Measurements from ENCODE around the gene WFIKKN2.

Gene WFIKKN2

GRCh38 chr17:50830994-50831393, 4.4 kb upstream of the WFIKKN2 start:
- no peaks in the 10 kb centered on the region for H3K79me2 ChIP-seq (ENCODE audit: insufficient read depth, low read length)
- H4K20me1 ChIP-seq (ENCODE audit: insufficient read depth, low read length), result no peaks in the 10 kb centered on the region
- no peaks in the 10 kb centered on the region; the same call in none of the 2 replicates for H3K27me3 ChIP-seq (ENCODE audit: insufficient read depth, low read length)
- H3F3A ChIP-seq (ENCODE audit: insufficient read depth, low read length), result no peaks in the 10 kb centered on the region
- no peaks in the 10 kb centered on the region for H3K4me1 ChIP-seq (ENCODE audit: insufficient read depth, low read length, severe bottlenecking)
- no peak overlapping the region for H3K27ac ChIP-seq (ENCODE audit: low read depth, low read length, poor library complexity, severe bottlenecking)
- no peaks in the 10 kb centered on the region for H3K36me3 ChIP-seq (ENCODE audit: insufficient read depth, low read length)
- H2AFZ ChIP-seq (ENCODE audit: low read length), result no peak overlapping the region
- H3K9ac ChIP-seq (ENCODE audit: low read length), result no peak overlapping the region
- no peaks in the 10 kb centered on the region for H3K9me2 ChIP-seq (ENCODE audit: low read depth, low read length)
- TF ChIP-seq EZH2 (IDR thresholded peaks at IDR 0.05; ENCODE audit: borderline replicate concordance, low read length), result no peak
- TF ChIP-seq CTCF (IDR thresholded peaks at IDR 0.05; ENCODE audit: low read length), result no peak
- no peak overlapping the region for H3K4me2 ChIP-seq (ENCODE audit: low read length)
- no peaks in the 10 kb centered on the region for H3K9me3 ChIP-seq (ENCODE audit: low read length)
- no peak overlapping the region for H3K4me3 ChIP-seq (ENCODE audit: low read depth, low read length, poor library complexity, severe bottlenecking)

- no peak overlapping the region for H3K27ac ChIP-seq (ENCODE audit: low read depth, low read length, poor library complexity, severe bottlenecking)
- H3K36me3 ChIP-seq (ENCODE audit: insufficient read depth, low read length), result no peaks in the 10 kb centered on the region
- no peak overlapping the region for H3K9ac ChIP-seq (ENCODE audit: low read length)
- H2AFZ ChIP-seq (ENCODE audit: low read length), result no peak overlapping the region
- H3K27me3 ChIP-seq (ENCODE audit: insufficient read depth, low read length), result no peaks in the 10 kb centered on the region; the same call in none of the 2 replicates
- TF ChIP-seq CTCF (IDR thresholded peaks at IDR 0.05; ENCODE audit: low read length), result no peak
- no peak for TF ChIP-seq EZH2 (IDR thresholded peaks at IDR 0.05; ENCODE audit: borderline replicate concordance, low read length)
- H3K4me1 ChIP-seq (ENCODE audit: insufficient read depth, low read length, severe bottlenecking), result no peaks in the 10 kb centered on the region
- no peaks in the 10 kb centered on the region for H3K9me3 ChIP-seq (ENCODE audit: low read length)
- no peaks in the 10 kb centered on the region for H3F3A ChIP-seq (ENCODE audit: insufficient read depth, low read length)
- H4K20me1 ChIP-seq (ENCODE audit: insufficient read depth, low read length), result no peaks in the 10 kb centered on the region
- H3K9me2 ChIP-seq (ENCODE audit: low read depth, low read length), result no peaks in the 10 kb centered on the region
- H3K79me2 ChIP-seq (ENCODE audit: insufficient read depth, low read length), result no peaks in the 10 kb centered on the region
- no peak overlapping the region for H3K4me2 ChIP-seq (ENCODE audit: low read length)
- H3K4me3 ChIP-seq (ENCODE audit: low read depth, low read length, poor library complexity, severe bottlenecking), result no peak overlapping the region
These were observed 3.9 kb upstream of the WFIKKN2 start for GRCh38 chr17:50831471-50831928.

GRCh38 chr17:50832267-50832863, 3.0 kb upstream of the WFIKKN2 start:
- TF ChIP-seq EZH2 (IDR thresholded peaks at IDR 0.05; ENCODE audit: borderline replicate concordance, low read length) (no peak), CTCF (IDR thresholded peaks at IDR 0.05; ENCODE audit: low read length) (no peak)
- no peaks in the 10 kb centered on the region for H3K36me3 ChIP-seq (ENCODE audit: insufficient read depth, low read length)
- no peak overlapping the region for H3K27ac ChIP-seq (ENCODE audit: low read depth, low read length, poor library complexity, severe bottlenecking)
- no peaks in the 10 kb centered on the region for H3K79me2 ChIP-seq (ENCODE audit: insufficient read depth, low read length)
- no peaks in the 10 kb centered on the region; the same call in none of the 2 replicates for H3K27me3 ChIP-seq (ENCODE audit: insufficient read depth, low read length)
- H3K4me3 ChIP-seq (ENCODE audit: low read depth, low read length, poor library complexity, severe bottlenecking), result no peak overlapping the region
- H4K20me1 ChIP-seq (ENCODE audit: insufficient read depth, low read length), result no peaks in the 10 kb centered on the region
- H3K9me2 ChIP-seq (ENCODE audit: low read depth, low read length), result no peaks in the 10 kb centered on the region
- no peak overlapping the region for H3K9ac ChIP-seq (ENCODE audit: low read length)
- no peak overlapping the region for H3K4me2 ChIP-seq (ENCODE audit: low read length)
- no peaks in the 10 kb centered on the region for H3K4me1 ChIP-seq (ENCODE audit: insufficient read depth, low read length, severe bottlenecking)
- no peak overlapping the region for H2AFZ ChIP-seq (ENCODE audit: low read length)
- H3K9me3 ChIP-seq (ENCODE audit: low read length), result no peaks in the 10 kb centered on the region
- no peaks in the 10 kb centered on the region for H3F3A ChIP-seq (ENCODE audit: insufficient read depth, low read length)

Data from OCI-LY1 (cell line).